Esophagus muscularis mucosa (tissue), 4 donors: Measurements from ENCODE around the gene TGFBR2.

Source experiments
- EP300 ChIP-seq: sonication (generic); formaldehyde crosslinking; IDR thresholded peaks from one replicate; pipeline ENCODE4 v1.6.1; 2017; ENCODE audit warnings: antibody characterized with exemption
- POLR2A ChIP-seq: fragments of 450-650 bp; IDR thresholded peaks from one replicate; pipeline ENCODE4 v1.6.1; 2017; ENCODE audit warnings: antibody characterized with exemption, moderate library complexity, mild to moderate bottlenecking, low read depth
- POLR2AphosphoS5 ChIP-seq, 2 donors: sonication (generic); formaldehyde crosslinking; IDR thresholded peaks; one replicate each; pipeline ENCODE4 v1.6.1; 2017; ENCODE audit warnings: antibody characterized with exemption in 2 of 2
- TF ChIP-seq, protein P1 (sequence below), 3 experiments: fragments of 200-600 bp in 2 of 3; fragments of 450-650 bp in 1 of 3; sonication (generic) in 2 of 3; IDR thresholded peaks; one replicate each; pipeline ENCODE4 v1.5.1; 2017 to 2019; ENCODE audit warnings: antibody characterized with exemption in 3 of 3, mild to moderate bottlenecking in 2 of 3, moderate library complexity in 1 of 3

DNA sequence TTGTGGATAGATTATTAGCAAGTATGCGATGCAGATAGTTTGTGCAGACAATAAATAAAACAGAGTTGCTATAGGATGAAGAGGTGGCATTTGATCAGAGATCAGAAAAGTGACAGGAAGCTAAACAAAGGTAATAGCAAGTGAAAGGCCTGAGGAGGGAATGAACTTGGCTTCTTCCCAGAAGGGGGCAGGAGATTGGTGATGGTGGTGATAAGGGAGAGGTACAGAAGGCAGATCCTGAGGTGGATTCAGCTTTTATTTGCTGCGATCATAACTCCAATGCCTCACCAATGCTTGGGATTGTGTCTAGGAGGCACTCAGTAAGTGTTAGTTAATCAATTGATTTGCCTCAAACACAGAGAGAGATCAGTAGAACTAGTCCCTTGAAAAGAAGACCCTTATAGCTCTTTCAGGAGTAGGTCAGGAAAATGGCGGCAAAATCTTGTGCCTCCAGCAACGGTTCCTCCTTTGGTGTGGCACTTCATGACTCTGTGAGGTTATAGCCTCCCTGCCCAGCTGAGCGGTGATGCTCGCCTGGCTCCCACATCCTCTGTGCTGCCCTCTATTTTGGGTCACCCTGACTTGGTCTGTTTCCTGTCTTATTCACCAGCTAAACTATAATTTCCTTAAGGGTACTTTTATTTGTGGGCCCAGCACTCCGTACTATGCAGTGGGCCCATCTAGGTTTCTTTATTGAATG is 37.5 kb downstream of the TGFBR2 start:
- TF ChIP-seq, protein P1, sequence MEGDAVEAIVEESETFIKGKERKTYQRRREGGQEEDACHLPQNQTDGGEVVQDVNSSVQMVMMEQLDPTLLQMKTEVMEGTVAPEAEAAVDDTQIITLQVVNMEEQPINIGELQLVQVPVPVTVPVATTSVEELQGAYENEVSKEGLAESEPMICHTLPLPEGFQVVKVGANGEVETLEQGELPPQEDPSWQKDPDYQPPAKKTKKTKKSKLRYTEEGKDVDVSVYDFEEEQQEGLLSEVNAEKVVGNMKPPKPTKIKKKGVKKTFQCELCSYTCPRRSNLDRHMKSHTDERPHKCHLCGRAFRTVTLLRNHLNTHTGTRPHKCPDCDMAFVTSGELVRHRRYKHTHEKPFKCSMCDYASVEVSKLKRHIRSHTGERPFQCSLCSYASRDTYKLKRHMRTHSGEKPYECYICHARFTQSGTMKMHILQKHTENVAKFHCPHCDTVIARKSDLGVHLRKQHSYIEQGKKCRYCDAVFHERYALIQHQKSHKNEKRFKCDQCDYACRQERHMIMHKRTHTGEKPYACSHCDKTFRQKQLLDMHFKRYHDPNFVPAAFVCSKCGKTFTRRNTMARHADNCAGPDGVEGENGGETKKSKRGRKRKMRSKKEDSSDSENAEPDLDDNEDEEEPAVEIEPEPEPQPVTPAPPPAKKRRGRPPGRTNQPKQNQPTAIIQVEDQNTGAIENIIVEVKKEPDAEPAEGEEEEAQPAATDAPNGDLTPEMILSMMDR (IDR thresholded peaks at IDR 0.05), result no peak
- TF ChIP-seq POLR2A (no peak), POLR2AphosphoS5 (IDR thresholded peaks at IDR 0.05) (no peak), EP300 (no peak)
